Hematopoietic multipotent progenitor cell treated with erythropoietin and hydrocortisone succinate and interleukin-3 and kit ligand, for 15 days (in vitro differentiated cells): ENCODE results near the gene FBXL12.
A peak's percentile ranks its signal among the peaks of the same experiment; 100 is the strongest.
"Not testable (repeated sequence)": the region's sequence is repeated elsewhere in the genome, so short reads cannot be mapped to it uniquely, and the experiment has no call there.

Experiments
- DNase-seq: peaks from one replicate; pipeline ENCODE4 v3.0.0-alpha.2; 2015; ENCODE audit warnings: low spot score

The FBXL12 gene

GRCh38 chr19:9838324-9838723 lies 19.4 kb upstream of the FBXL12 start:
- DNase-seq: no peak

- peak; percentile 51 for DNase-seq
These were observed 17.1 kb upstream of the FBXL12 start for GRCh38 chr19:9836021-9836420.

GRCh38 chr19:9835507-9835949 lies 16.6 kb upstream of the FBXL12 start:
- no peak for DNase-seq

- peak; percentile 99 for DNase-seq
These were observed 16.0 kb upstream of the FBXL12 start, which contains the start of gene PIN1 for GRCh38 chr19:9834726-9835506. PIN1 (plus strand) TSS chr19:9835318; CDS start chr19:9835345, 27 bp downstream.

- DNase-seq: no peak
These were observed 15.4 kb upstream of the FBXL12 start for GRCh38 chr19:9834307-9834725.

- DNase-seq: no peak
These were observed 9.7 kb upstream of the FBXL12 start for GRCh38 chr19:9828551-9829063.

- peak; percentile 93 for DNase-seq
These were observed 8.7 kb upstream of the FBXL12 start, which contains the start of gene UBL5 for GRCh38 chr19:9827289-9828238. UBL5 (plus strand) TSS chr19:9827918; CDS start chr19:9828338, 420 bp downstream.

- no peak for DNase-seq
These were observed 4.9 kb upstream of the FBXL12 start for GRCh38 chr19:9823816-9824215.

- not testable (repeated sequence) for DNase-seq
These were observed 1.2 kb upstream of the FBXL12 start for GRCh38 chr19:9820034-9820433.

GRCh38 chr19:9819596-9819909 lies 674 bp upstream of the FBXL12 start:
- DNase-seq: no peak

GRCh38 chr19:9818175-9818733 lies 625 bp downstream of the FBXL12 start:
- DNase-seq: no peak

GRCh38 chr19:9811139-9811538 lies 7.7 kb downstream of the FBXL12 start:
- DNase-seq: no peak

- no peak for DNase-seq
These were observed 9.7 kb downstream of the FBXL12 start for GRCh38 chr19:9808855-9809824.

- DNase-seq: no peak
These were observed 12.1 kb downstream of the FBXL12 start for GRCh38 chr19:9806803-9807202.

GRCh38 chr19:9801976-9802375 lies 16.9 kb downstream of the FBXL12 start:
- no peak for DNase-seq

- no peak for DNase-seq
These were observed 19.7 kb downstream of the FBXL12 start for GRCh38 chr19:9799162-9799561.

- no peak for DNase-seq
These were observed 21.0 kb downstream of the FBXL12 start for GRCh38 chr19:9797871-9798270.

GRCh38 chr19:9796113-9796773 lies 22.6 kb downstream of the FBXL12 start:
- DNase-seq: peak; percentile 89

GRCh38 chr19:9793071-9793591 lies 25.7 kb downstream of the FBXL12 start:
- no peak for DNase-seq
